Liver (tissue), 9 donors: Measurements from ENCODE around the gene PRXL2A. TPM values are rescaled to one million over a fixed set of nuclear protein-coding genes. Genes with fewer than 3 reads are reported as not detected.

Experiments used
- DNase-seq: peaks from one replicate; pipeline ENCODE4 v3.0.0-alpha.2; 2017; ENCODE audit warnings: low spot score
- H3K27ac ChIP-seq, 2 donors: one replicate each; pipeline ENCODE4 v1.7.0; 2013; ENCODE audit warnings: inconsistent platforms in 2 of 2, low read length in 2 of 2, control low read depth in 1 of 2, low read depth in 1 of 2, mild to moderate bottlenecking in 1 of 2
- H3K27me3 ChIP-seq, 4 donors: one replicate each; pipeline versions ENCODE4 v1.6.1 to v1.7.0; 2013; ENCODE audit warnings: low read length in 3 of 4, inconsistent platforms in 1 of 4, mild to moderate bottlenecking in 1 of 4, moderate library complexity in 1 of 4; ENCODE audit not compliant: control insufficient read depth in 4 of 4, insufficient read depth in 4 of 4
- H3K36me3 ChIP-seq, 4 donors: one replicate each; pipeline versions ENCODE4 v1.6.1 to v1.7.0; 2013; ENCODE audit warnings: low read length in 3 of 4, mild to moderate bottlenecking in 3 of 4, low read depth in 1 of 4, moderate library complexity in 1 of 4; ENCODE audit not compliant: control insufficient read depth in 4 of 4, insufficient read depth in 3 of 4
- H3K4me1 ChIP-seq, 4 donors: one replicate each; pipeline versions ENCODE4 v1.6.1 to v1.7.0; 2013; ENCODE audit warnings: low read length in 3 of 4, mild to moderate bottlenecking in 3 of 4, moderate library complexity in 1 of 4; ENCODE audit not compliant: control insufficient read depth in 4 of 4, insufficient read depth in 4 of 4
- H3K4me3 ChIP-seq, 3 donors: one replicate each; pipeline versions ENCODE4 v1.6.1 to v1.7.0; 2013; ENCODE audit warnings: low read length in 3 of 3, control low read depth in 1 of 3, low read depth in 1 of 3, mild to moderate bottlenecking in 1 of 3
- H3K9ac ChIP-seq, 2 donors: one replicate each; pipeline ENCODE4 v1.7.0; 2013; ENCODE audit warnings: low read length in 2 of 2, mild to moderate bottlenecking in 2 of 2, moderate library complexity in 2 of 2, control low read depth in 1 of 2, low read depth in 1 of 2
- H3K9me3 ChIP-seq, 4 donors: one replicate each; pipeline versions ENCODE4 v1.6.1 to v1.7.0; 2013; ENCODE audit warnings: low read length in 3 of 4; ENCODE audit not compliant: control insufficient read depth in 4 of 4
- EGR1 ChIP-seq, 2 donors: IDR thresholded peaks; 2 replicates each; pipeline ENCODE4 v1.6.1; 2016 to 2018; ENCODE audit warnings: antibody characterized with exemption in 2 of 2, low read depth in 2 of 2
- FOXA2 ChIP-seq: IDR thresholded peaks from 2 replicates; pipeline ENCODE4 v1.6.1; 2016; ENCODE audit warnings: antibody characterized with exemption
- GABPA ChIP-seq, 2 donors: IDR thresholded peaks in 1 of 2; conservative IDR thresholded peaks in 1 of 2; 2 replicates each; pipeline ENCODE4 v1.6.1; 2016; ENCODE audit warnings: antibody characterized with exemption in 2 of 2, mild to moderate bottlenecking in 1 of 2, moderate library complexity in 1 of 2
- HNF4A ChIP-seq, 2 donors: conservative IDR thresholded peaks; 2 replicates each; pipeline ENCODE4 v1.6.1; 2016; ENCODE audit warnings: antibody characterized with exemption in 2 of 2, mild to moderate bottlenecking in 2 of 2
- HNF4G ChIP-seq: IDR thresholded peaks from 2 replicates; pipeline ENCODE4 v1.6.1; 2016; ENCODE audit warnings: antibody characterized with exemption
- JUND ChIP-seq, 2 donors: IDR thresholded peaks; 2 replicates each; pipeline ENCODE4 v1.6.1; 2016; ENCODE audit warnings: antibody characterized with exemption in 2 of 2
- NR2F2 ChIP-seq: IDR thresholded peaks from 2 replicates; pipeline ENCODE4 v1.6.1; 2016; ENCODE audit warnings: antibody characterized with exemption
- RAD21 ChIP-seq, 2 donors: IDR thresholded peaks; 2 replicates each; pipeline ENCODE4 v1.6.1; 2016; ENCODE audit warnings: antibody characterized with exemption in 2 of 2, mild to moderate bottlenecking in 2 of 2
- RXRA ChIP-seq, 2 donors: IDR thresholded peaks; 2 replicates each; pipeline ENCODE4 v1.6.1; 2017 to 2018; ENCODE audit warnings: antibody characterized with exemption in 2 of 2, mild to moderate bottlenecking in 1 of 2
- YY1 ChIP-seq: IDR thresholded peaks from 2 replicates; pipeline ENCODE4 v1.6.1; 2016; ENCODE audit warnings: antibody characterized with exemption, mild to moderate bottlenecking
- WGBS: extraction: QIAGEN DNeasy Blood & Tissue Kit; methylation state at CpG from one replicate; pipeline ENCODE4 v1.1.7; 2013; 5-methylcytosine and 5-hydroxymethylcytosine counted together
- polyA plus RNA-seq, 2 donors: library from polyadenylated mRNA; stranded (reverse) in 1 of 2; unstranded in 1 of 2; fragments of 200-250 nt in 1 of 2; fragments of >200 nt in 1 of 2; fragmentation: Nextera tagmentation in 1 of 2; extraction: Ambion mirVana in 1 of 2; gene quantifications; one replicate each; pipeline versions ENCODE4 v1.2.1 to v1.2.3, GENCODE V29; 2013 to 2015
- total RNA-seq, 2 donors: library from RNA; depleted of rRNA; stranded (reverse); fragments of >200 nt; gene quantifications; one replicate each; pipeline ENCODE4 v1.2.3, GENCODE V29; 2014
- TF ChIP-seq, protein P1 (sequence below): fragments of 150-350 bp; IDR thresholded peaks from 2 replicates; pipeline ENCODE4 v1.5.1; 2017; ENCODE audit warnings: improper control_type of control experiment, low read depth, low read length; ENCODE audit not compliant: missing input control
- TF ChIP-seq, protein P2 (sequence below): IDR thresholded peaks from 2 replicates; pipeline ENCODE4 v1.6.1; 2016; ENCODE audit warnings: antibody characterized with exemption
- TF ChIP-seq, protein P3 (sequence below): IDR thresholded peaks from 2 replicates; pipeline ENCODE4 v1.6.1; 2016; ENCODE audit warnings: antibody characterized with exemption
- donor health status: healthy.
- donor health status: healthy.
- donor health status: healthy.
- donor health status: healthy.
- donor health status: healthy.

Gene PRXL2A
- total and polyA plus RNA-seq, 4 donors: 48.5 to 87.4 (median 54.1) TPM

DNA sequence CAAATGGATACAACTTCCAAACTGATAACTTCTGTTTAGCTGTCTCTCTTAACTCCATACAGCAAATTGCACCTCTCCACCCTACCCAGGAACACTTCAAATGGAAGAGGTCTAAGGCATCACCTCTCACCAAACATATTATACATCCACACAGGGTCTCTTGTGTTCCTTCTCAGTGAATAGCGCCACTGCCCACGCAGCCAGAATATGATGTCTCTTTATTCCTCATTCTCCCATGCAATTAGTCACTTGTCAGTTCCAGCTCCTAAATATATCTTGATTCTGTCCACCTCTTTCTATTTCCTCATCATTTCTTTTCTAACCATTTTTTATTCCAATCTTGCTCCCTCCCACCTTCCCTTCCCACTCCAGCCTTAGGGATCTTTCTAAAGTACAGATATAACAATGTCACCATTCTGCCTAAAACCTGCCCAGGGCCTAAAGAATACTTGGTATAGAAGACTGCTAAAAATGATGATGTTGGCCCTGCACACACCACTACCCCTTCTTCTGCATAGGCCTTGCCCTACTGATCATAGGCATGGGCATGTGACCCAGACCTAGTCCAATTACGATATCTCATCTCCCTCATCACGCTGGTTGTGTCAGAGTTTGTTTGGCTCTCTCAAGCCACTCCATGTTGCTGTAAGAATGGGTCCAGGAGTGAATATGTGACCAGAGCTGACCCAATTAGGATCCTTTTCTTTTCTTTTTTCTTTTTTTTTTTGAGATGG, 40.0 kb downstream of the PRXL2A start (continued):
- no peak for TF ChIP-seq EGR1 (IDR thresholded peaks at IDR 0.05; ENCODE audit: low read depth in 2 of 2)
- no peak for TF ChIP-seq HNF4G
- TF ChIP-seq HNF4A (conservative IDR thresholded peaks at IDR 0.05): no peak

DNA sequence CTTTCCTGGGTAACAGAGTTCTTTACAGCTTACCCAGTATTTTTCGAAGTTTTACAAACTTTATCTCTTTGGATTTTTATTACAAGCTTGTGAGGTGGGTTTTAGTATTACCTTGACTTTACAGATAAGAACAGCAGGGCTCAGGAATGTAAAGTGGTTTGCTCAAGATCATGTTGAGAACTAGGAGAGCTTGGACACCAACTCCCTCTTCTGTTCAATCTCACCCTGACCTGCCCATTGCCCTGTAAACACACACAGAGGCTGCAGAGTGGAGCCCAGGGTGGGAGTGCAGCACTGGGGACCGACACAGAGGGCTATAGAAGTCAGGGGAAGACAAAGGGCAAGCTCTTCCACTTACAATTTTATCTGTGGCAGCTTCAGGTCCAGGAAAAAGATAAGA, 41.2 kb downstream of the PRXL2A start:
- Histone ChIP-seq H3K4me3 (no peak overlapping the region), H3K27ac (no peak overlapping the region), H3K9ac (no peak overlapping the region), H3K9me3 (no peaks in the 10 kb centered on the region), H3K27me3 (no peaks in the 10 kb centered on the region), H3K4me1 (peaks cover 2 to 9% (median 5%) of the 10 kb centered on the region in 4 donors), H3K36me3 (no peaks in the 10 kb centered on the region)
- DNase-seq: no peak
- no peak for TF ChIP-seq FOXA2
- TF ChIP-seq, protein P1, sequence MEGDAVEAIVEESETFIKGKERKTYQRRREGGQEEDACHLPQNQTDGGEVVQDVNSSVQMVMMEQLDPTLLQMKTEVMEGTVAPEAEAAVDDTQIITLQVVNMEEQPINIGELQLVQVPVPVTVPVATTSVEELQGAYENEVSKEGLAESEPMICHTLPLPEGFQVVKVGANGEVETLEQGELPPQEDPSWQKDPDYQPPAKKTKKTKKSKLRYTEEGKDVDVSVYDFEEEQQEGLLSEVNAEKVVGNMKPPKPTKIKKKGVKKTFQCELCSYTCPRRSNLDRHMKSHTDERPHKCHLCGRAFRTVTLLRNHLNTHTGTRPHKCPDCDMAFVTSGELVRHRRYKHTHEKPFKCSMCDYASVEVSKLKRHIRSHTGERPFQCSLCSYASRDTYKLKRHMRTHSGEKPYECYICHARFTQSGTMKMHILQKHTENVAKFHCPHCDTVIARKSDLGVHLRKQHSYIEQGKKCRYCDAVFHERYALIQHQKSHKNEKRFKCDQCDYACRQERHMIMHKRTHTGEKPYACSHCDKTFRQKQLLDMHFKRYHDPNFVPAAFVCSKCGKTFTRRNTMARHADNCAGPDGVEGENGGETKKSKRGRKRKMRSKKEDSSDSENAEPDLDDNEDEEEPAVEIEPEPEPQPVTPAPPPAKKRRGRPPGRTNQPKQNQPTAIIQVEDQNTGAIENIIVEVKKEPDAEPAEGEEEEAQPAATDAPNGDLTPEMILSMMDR: no peak
- TF ChIP-seq RAD21 (IDR thresholded peaks at IDR 0.05): no peak
- TF ChIP-seq YY1: no peak
- 81% methylated on average over 2 of the region's 2 CpGs for WGBS

DNA sequence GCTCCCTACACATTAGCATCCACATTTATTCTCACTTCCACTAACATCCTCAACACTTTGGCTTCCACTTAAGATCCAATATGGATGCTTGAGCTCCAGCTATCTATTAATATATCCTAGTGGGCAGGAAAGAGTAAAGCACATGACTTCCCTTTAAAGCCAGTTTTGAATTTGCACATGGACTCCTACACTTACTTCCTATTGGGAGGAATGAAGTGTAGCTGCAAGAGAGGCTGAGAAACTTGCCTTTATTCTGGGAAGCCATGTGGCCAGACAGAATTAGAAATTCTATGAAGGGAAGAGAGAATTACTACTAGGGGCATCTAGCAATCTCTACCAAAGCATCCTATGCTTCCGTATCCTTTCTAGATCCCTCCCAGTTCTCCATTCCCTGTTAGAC, 42.8 kb downstream of the PRXL2A start:
- H3K27ac ChIP-seq: no peak overlapping the region
- TF ChIP-seq RXRA (IDR thresholded peaks at IDR 0.05) (no peak), YY1 (no peak), JUND (IDR thresholded peaks at IDR 0.05) (no peak), NR2F2 (no peak), GABPA (IDR thresholded peaks at IDR 0.05 in 1 of 2, conservative IDR thresholded peaks at IDR 0.05 in 1 of 2) (no peak), EGR1 (IDR thresholded peaks at IDR 0.05; ENCODE audit: low read depth in 2 of 2) (no peak)
- TF ChIP-seq, protein P2, sequence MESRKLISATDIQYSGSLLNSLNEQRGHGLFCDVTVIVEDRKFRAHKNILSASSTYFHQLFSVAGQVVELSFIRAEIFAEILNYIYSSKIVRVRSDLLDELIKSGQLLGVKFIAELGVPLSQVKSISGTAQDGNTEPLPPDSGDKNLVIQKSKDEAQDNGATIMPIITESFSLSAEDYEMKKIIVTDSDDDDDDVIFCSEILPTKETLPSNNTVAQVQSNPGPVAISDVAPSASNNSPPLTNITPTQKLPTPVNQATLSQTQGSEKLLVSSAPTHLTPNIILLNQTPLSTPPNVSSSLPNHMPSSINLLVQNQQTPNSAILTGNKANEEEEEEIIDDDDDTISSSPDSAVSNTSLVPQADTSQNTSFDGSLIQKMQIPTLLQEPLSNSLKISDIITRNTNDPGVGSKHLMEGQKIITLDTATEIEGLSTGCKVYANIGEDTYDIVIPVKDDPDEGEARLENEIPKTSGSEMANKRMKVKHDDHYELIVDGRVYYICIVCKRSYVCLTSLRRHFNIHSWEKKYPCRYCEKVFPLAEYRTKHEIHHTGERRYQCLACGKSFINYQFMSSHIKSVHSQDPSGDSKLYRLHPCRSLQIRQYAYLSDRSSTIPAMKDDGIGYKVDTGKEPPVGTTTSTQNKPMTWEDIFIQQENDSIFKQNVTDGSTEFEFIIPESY: no peak
- TF ChIP-seq, protein P3, sequence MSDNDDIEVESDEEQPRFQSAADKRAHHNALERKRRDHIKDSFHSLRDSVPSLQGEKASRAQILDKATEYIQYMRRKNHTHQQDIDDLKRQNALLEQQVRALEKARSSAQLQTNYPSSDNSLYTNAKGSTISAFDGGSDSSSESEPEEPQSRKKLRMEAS: no peak
- TF ChIP-seq, protein P1: no peak
- H3K4me1 ChIP-seq: peaks cover 6 to 20% (median 12%) of the 10 kb centered on the region in 4 donors
- H3K9ac ChIP-seq: no peak overlapping the region
- WGBS: 100% methylated on average over 1 of the region's 1 CpG
- H3K27me3 ChIP-seq: no peaks in the 10 kb centered on the region
- H3K36me3 ChIP-seq: no peaks in the 10 kb centered on the region
- H3K9me3 ChIP-seq: no peaks in the 10 kb centered on the region
- H3K4me3 ChIP-seq: no peak overlapping the region
- DNase-seq: no peak
